GM21526 (cell line): ENCODE results near the gene RABAC1.
A peak's percentile ranks its signal among the peaks of the same experiment; 100 is the strongest.
"Not testable (repeated sequence)": the region's sequence is repeated elsewhere in the genome, so short reads cannot be mapped to it uniquely, and the experiment has no call there.

Experiments used
- ATAC-seq: cut with Tn5 transposase; IDR thresholded peaks from one replicate; pipeline ENCODE4 v1.9.1; 2021; ENCODE audit warnings: moderate library complexity; ENCODE audit not compliant: unreplicated experiment, low FRiP score

RABAC1 gene

DNA sequence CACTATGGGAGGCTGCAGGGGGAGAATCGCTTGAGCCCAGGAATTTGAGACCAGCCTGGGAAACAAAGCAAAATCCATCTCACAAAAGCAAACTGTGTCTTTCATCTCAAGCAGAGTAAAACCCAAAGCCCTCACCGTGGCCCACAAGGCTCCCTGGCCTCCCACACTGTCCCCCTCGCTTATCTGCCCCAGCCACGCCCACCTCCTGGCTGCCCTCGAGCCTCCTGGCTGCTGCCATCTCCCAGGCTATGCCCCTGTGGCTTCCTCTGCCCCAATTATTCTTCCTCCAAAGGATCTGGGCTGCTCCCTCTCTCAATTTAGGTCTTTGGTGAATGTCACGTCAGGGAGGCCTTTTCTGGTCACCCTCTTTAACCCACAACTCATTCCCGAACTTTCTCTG, 3.6 kb downstream of the RABAC1 start:
- no peak for ATAC-seq

DNA sequence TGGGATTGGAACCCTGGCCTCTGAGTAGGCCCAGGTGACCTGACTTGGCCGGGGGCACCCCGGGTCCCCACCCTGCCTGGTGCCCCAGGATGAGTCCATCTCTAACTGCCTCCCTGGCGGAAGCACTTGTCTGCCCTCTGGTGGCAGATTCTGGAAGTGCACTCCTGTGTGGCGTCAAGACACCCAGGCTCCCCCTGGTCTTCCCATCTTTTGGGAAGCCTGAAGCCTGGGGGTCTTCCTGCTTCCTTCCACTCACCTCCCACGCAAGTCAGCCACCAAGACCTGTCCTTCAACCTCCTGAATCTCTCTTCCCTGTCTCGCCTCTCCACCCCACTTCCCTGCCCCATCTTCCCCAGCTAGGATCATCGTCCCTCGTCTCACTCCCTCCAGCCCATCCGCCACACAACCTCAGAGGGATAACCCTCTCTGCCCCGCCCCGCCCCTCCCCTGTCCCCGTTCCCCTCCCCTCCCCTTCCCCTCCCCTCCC, 7.4 kb downstream of the RABAC1 start:
- ATAC-seq: no peak

DNA sequence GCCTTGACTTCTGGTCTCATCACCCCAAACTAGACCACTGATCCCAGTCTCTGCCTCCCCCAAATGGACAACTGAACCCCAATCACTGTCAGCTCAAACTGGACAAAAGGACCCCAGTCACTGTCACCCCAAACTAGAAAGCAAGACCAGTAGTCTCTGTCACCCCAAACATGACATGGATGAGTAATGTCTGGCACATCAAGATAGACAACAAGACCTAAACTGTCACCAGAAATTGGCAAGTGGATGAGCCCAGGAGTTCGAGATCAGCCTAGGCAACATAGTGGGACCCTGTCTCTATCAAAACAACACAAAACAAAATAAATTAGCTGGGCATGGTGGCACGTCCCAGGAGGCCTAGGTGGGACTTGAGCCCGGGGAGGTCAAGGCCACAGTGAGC, 12.0 kb downstream of the RABAC1 start:
- ATAC-seq: no peak

DNA sequence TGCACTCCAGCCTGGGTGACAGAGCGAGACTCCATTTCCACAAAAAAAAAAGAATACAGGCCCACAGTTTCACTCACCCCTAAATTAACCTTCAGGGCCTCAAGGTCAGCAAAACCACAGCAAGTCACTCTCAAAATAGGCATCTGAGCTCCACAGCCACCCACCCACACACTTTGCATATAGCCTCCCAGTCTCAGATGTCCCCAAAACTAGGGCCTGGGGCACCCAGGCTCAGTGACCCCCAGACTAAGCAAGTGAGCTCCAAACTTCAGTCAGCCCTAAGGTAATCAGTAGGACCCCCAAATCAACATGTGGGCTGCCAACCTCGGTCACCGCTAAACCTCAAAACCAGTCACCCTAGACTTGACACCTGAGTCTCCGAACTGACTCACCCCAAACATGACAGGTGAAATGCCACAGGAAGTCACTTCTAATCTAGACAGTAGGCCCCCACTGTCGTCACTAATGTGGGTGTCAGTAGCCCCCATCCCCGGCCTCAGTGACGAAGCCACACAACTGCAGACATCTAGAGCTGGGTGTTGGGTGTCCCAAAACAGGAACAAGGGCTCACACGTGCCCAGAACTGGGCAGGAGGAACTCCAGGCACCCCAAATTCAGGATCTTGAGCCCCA, 13.9 kb downstream of the RABAC1 start:
- peak; percentile 68 for ATAC-seq

DNA sequence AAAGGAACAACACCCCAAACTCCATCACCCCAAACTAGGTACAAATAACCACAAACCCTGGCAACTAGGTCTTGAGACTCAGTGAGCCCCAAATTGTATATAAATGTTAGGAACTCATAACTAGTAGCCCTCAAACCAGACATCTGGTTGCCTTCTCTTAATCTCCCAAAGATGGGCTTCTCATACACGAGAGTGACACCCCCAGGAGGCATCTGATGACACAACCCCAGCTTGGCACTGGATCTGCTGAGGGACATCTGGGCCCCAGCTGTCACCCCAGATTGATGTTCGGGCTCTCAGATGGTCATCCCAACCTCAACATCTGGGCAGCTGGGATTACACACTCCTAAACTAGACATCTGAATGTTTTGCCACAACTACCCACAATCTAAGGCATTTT, 14.8 kb downstream of the RABAC1 start:
- no peak for ATAC-seq

DNA sequence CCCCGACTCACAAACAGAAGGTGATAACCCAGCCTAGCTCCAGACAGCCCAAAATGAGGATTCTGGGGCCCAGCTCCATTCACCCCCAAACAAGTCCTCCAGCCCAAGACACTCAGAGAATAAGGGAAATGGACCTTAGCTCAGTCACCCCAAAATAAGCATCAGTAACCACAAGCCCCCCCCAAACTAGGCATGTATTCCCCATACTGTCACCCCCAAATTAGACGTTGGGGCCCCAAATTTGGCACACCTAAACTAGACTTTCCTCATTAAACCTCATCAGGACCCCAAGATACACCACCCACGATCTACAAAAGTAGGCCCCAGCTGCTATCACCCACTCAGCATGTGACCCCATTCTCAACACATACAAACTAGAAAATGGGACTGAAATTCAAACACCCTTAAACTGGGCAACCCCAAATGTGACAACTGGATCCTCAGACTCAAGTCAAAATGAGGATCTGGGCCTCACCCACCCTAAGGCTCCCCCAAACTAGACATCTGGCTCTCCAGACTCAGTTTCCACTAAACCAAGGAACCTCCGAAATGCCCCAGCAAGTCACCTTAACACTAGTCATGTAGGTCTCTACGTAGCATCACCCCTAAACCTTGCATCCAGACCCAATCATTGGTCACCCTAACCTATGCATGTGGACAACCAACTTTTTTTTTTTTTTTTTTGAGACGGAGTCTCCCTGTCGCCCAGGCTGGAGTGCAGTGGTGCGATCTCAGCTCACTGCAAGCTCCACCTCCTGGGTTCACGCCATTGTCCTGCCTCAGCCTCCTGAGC, 17.5 kb downstream of the RABAC1 start:
- no peak for ATAC-seq

DNA sequence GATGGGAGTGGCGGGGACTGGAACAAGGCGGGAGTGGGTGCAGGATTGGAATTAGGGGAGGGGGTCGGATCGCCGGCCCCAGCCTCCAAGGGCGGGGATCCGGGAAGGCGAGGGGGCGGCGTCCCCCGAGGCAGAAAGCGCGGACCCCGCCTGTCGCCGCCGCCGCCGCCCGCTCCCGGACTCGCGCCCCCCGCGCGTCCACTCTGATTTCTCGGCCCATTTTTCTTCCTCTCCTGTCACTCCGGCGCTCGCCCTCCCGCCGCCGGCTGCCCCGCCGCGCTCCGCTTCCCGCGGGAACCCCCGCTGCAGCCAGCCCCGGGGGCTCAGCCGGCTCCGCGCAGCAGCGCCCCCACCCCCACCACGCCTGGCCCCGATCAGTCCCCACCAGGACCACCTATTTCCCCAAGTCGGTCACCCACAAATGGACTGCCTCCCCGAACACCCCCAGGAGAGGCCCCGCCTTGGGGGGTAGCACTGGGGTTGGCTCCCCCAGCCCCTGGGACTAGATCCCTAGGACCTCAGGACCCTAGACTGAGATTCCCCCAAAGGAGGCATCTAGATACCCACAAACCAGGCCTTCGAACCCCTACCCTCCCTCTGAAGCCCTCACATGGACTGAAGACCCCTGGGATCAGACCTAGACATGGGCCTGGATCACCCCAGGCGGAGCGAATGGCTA, 18.3 kb downstream of the RABAC1 start:
- ATAC-seq: no peak

DNA sequence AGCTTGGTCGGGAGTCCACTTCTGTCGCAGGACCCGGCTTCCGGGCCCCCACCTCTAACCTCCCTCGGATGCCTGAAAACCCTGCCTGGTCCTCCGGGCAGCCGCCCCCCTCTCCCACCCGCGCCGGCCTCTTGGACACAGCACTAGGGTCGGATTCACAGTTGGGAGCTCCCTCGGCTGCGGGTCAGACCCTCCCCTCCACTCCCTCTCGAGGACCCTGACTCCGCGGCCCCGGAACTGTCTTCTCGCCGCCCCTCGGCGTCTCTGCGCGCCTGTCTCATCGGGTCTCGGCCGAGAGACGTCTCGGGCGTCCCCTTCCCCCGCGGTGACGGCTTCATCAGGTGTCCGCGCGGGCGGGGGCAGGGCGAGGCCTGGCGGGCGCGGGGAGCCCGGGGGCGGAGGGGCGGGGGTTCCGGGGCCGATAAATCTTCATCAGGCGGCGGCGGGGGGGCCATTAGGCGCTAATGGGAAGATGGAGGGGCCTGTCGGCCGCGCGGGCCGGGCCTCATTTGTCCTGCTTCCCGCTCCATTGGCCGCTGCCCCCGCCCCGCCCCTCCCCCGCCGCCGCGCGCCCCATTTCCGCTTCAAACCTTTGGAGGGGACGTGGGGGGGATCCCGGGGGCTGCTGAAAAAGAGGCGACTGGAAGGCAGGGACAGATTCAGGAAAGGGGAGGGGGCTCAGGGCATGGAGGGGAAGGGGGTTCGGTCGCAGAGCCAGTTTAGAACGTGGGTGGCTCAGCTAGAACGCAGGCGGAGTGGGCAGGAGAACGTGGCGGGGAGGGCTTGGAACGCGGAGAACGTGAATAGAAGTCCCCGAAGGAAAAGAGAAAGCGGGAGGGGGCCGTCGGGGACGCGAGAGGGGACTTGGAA, 19.0 kb downstream of the RABAC1 start:
- ATAC-seq: no peak

DNA sequence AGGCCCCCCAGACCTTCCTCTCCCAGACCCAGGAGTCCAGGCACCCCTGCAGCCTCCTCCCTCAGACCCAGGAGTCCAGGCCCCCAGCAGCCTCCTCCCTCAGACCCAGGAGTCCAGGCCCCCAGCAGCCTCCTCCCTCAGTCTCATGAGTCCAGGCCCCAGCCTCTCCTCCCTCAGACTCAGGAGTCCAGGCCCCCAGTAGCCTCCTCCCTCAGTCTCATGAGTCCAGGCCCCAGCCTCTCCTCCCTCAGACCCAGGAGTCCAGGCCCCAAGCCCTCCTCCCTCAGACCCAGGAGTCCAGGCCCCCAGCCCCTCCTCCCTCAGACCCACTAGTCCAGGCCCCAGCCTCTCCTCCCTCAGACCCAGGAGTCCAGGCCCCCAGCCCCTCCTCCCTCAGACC, 19.9 kb downstream of the RABAC1 start:
- ATAC-seq: not testable (repeated sequence)

DNA sequence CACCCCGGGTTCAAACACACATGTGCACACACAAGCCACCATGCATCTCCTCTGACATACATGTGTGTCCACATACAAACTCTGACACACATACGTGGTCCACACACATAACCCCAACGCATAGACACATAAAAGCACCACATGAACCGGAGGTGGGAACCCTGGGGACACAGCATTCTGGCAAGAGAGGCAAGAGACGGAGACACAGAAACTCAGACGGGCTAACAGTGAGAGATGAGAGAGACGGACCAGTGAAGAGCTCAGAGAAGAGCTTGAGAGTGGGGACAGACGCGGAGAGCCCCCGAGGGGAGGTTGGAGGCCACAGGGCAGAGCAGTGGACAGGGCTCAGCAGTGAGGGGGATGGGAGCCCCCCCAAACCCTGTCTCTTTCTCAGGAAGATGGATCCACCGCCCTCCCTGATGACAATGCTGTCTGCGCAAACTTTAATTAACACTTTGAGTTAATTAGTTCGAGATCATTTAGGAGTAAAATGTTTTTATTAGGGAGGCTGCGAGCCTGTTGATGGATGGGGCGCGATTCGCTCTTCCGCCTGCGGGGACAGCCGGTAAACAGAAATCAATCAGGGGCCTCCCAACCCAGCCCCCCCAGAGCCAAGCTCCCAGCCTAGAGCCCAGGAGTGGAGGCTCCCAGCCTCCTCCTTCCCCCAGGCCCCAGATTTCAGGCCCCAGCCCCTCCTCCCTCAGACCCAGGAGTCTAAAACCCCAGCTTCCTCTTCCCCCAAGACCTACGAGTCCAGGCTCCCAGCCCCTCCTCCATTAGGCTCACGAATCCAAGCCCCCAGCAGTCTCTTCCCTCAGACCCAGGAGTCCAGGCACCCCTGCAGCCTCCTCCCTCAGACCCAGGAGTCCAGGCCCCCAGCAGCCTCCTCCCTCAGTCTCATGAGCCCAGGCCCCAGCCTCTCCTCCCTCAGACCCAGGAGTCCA, 21.3 kb downstream of the RABAC1 start:
- no peak for ATAC-seq

DNA sequence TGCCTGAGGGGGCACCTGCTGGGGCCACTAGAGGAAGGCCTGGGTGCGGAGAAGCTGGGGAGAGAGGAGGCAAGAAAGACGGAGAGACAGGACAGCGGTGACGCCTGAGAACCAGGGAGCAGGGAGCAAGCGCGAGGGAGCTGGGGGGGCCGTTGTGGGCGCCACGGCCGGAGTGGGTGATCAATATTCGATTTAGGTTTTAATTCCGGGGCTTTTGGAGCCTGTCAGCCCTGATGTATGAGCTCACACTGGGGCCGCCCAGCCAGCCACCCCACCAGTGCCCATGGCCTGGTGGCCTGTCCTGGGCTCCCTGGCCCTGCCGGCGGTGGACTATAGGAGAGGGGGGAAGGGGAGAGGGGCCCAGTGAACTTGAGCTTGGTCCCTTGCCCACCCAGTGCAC, 22.2 kb downstream of the RABAC1 start:
- ATAC-seq: no peak

DNA sequence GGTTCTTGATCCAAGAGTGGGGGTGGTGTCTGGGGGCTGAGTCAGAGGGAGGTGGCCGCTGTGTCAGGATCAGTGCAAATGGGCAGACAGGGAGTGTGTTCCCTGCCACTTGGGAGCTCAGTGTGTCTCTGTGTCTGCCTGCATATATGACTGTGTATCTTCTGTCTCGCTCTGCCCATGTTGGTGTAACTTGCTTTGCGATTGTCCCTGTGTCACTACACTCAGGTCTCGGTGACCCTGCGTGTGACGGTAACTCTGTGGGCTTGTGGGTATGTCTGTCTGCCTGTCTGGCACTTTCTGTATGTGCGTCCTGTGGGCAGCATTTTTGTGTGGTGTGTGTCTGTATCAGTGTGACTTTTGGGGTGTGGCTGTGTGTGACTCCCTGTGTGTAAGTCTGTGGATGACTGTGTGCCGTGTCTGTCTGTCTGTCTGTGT, 22.7 kb downstream of the RABAC1 start:
- no peak for ATAC-seq

DNA sequence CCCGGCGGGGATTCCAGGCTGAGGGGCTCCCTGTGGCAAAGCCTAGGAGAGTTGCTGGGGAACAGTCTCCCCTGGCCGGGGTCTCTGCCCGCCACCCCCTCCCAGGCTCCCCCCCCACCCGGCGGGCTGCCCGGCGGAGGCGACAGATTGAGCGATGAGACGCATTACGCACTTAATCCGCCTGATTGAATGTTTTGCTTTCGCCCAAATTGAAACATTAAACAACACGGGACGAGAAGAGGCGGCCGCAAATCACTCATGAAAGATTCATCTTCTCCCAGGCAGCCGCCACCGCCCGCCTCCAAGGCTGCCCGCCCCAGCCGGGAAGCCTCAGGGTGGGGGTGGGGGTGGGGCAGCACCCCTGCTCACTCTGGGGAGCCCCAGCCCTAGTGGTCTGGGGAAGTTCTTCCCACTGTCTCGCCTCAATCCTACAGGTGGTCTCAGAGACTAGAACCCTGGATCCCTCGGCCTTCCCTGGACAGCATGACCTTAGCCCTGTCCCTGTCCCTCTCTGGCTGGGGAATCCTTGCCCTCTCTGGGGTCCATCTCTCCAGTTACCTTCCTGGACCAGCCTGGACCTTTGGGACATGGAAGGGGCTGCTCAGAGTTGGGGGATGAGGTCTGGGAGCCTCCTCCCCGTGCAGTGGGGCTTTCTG, 23.2 kb downstream of the RABAC1 start:
- no peak for ATAC-seq

DNA sequence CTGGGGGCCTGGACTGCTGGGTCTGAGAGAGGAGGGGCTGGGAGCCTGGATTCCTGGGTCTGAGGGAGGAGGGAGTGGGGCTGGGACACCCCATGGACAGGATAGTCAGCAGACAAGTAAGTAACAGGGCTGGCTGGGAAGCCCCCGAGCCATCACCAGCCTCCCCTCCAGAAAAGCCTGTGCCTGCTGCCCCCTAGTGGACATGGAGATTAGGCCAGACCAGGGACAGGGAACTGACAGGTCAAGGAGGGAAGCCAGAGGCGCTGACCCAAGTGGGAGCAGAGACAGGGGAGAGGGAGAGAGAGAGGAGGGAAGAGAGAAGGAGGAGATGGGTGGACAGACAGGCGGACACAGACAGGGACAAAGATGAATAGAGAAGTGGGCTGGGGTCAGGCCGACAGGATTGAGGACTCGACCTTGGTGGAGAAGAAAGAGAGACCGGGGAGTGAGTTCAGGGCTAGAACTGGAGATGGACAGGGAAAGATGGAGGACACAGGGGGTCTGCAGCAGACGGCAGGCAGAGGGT, 24.2 kb downstream of the RABAC1 start:
- no peak for ATAC-seq

DNA sequence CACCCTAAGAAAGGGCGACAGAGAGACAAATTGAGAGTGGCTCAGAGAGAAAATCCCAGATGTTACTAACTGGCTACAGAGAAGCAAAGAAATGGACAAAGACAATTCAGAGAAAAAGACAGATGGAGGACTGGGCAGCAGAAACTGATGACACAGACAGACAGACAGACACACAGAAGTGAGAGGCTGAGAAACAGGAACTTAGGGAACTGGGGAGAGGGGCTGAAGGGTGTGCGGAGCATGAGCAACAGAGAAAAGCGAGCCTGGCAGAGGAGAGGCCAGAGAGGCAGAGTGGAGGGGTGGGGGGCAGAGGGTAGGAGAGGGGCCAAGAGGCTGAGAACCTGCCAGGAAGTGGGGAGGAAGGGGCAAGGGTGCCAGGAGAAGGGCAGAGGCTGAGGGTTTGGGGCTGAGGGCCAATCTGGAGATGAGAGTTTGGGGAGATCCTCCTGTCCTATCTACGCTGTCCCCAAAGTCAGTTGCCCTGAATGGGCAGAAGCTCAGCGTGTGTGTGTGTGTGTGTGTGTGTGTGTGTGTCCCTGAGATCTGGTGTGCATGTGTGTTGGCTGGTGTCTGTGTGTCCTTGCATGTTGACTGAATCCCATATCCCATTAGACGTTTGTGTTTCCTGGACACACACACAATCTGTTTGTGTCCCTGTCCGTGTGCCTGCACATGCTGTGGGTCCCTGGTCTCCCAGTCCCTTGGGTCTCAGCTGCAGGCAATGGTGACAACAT, 25.3 kb downstream of the RABAC1 start:
- ATAC-seq: no peak

DNA sequence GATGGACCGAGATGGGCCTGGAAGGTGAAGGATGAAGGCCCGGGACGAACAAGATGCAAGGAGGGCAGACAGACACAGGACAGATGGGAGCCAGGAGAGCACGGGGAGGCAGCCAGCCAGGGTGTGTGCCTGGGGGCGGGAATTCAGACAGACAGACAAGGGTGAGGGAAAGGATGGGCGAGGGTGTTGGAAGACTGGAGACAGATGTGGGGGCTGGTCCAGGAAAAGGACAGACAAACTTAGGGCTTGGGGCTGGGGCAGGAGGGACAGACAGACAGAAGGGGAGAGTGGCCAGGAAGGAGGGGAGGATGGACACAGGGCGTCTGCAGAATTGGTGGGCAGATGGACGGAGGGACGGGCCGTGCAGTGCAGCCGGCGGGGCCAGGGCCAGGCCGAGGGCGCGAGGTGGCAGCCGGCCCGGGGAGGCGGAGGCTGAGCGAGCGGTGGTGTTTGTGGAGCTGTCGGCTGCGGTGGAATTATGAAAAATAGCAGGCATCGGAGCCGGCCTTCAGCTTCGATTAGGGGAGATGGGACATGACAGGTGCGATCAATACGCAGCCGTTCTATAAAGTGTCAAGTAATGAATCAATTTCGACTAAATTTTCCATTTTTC, 26.3 kb downstream of the RABAC1 start:
- no peak for ATAC-seq

DNA sequence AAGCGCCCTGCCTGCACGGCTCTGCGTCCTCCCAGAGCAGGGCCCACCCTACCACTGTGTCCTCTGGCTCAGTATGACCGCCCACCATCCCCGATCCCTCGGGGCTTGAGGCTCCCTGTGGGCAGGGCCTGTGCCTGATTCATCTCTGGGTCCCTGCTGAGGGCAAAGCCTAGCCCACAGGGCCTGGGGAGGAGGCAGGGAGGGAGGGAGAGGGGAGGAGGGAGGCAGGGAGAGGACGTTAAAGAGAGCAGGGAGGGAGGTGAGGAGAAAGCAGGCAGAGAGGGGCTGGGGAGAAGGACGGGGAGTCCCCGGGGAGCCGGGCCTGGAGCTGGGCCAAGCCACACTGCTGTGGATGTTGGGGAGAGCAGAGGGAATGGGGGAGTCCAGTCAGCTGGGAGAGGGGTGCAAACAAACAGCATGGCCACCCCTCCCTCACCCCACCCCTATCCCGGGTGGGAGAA, 26.8 kb downstream of the RABAC1 start:
- ATAC-seq: no peak
